Right forelimb (tissue), 1 donor: Measurements from ENCODE around the gene FCN2.
A peak's percentile ranks its signal among the peaks of the same experiment; 100 is the strongest.

Source experiments
- DNase-seq: peaks from one replicate; pipeline ENCODE4 v3.0.0-alpha.2; 2018

The FCN2 gene

DNA sequence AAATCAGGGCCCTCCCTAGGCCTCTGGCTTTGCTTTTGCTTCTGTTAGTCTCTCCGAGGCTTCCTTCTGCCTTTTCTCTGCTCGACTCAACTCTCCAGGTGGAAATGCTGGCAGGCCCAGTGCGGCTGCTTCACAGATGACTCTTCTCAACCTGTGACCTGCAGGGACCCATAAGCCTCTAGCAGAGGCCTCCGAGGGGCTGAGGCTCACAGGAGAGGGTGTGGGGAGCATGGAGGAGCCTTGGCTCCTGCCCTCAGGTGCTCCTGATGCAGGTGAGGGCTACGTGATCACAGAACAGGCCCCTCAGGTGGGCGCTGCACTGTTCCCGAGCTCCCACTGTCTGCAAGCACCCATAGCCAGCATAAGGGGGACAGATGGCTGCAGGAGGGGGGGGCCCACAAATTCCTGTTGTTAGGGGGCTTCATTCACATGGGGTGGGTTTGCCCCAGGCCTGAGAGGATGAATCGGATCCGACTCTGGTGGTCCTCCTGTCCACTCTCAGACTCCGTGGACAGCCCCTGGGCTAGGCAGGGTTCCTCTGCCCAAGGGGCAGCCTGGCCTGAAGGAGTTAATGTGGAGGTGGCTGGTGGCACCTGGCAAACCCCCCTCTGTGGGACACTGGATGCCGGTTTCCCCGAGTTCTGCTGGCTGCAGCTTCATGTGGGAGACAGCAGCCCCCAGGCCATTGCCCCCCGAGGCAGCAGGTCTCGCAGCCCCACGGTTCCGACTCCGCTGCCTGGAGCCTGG is 10.9 kb upstream of the FCN2 start:
- peak; percentile 19 for DNase-seq

DNA sequence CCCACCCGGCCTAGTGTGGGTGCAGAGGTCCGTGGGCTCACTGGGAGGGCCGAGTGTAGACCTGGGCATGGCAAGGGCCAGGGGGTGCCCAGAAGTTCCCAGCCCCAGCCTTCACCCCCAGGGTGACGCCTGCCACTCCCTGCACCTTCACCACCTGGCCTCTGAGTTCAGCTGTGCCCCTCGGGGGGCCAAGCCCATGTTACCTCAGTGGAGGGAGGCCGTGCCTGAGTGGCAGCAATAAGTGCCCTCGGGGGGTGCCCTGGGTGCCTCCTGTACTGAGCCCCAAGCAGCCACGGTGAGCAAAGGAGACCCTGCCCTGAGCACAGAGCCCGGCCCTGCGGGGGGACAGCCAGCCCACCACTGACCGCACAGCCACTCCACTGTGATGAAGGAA is 10.3 kb upstream of the FCN2 start:
- DNase-seq: peak; percentile 42

DNA sequence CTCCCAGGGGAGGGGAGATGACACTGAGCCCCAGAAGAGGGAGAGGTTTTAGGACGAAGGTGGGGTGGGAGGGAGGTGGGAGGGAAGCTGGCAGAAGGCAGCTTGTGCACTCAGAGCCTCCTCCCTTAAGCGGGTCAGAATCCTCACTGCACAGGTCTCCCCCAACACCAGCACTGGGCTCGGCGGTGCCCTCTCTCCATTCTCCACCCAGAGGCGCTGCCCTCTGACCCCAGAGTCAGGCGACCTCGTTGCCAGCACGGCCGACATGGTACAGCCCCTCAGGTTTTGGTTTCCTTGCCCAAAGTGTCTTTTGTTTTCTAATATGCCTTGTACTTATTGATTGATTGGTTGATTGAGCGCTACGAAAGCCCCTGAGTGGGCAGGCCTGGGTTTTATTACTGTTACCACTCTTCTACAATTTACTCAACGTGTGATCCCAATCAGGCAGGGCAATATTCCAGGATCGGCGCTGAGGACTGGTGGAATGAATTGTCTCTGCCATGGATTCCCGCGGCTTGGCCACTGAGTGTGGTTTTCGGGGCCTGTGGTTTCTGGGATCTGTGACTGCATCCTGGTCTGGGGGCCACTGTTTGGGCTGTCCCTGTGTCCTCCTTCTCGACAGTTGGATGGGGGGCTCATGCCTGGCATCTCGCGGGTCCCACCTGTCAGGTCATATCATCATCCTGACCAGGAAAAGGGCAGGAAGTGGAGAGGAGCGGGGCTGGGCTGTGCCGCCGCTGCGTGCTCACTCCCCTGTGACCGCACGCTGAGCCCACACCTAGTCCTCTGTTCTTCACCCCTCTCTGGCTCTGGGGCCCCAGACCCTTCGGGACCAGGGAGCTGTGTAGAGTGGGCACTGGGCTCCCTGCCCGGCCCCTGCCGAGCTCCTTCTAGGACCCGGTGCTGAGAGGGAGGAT is 9.6 kb upstream of the FCN2 start:
- peak; percentile 38 for DNase-seq

DNA sequence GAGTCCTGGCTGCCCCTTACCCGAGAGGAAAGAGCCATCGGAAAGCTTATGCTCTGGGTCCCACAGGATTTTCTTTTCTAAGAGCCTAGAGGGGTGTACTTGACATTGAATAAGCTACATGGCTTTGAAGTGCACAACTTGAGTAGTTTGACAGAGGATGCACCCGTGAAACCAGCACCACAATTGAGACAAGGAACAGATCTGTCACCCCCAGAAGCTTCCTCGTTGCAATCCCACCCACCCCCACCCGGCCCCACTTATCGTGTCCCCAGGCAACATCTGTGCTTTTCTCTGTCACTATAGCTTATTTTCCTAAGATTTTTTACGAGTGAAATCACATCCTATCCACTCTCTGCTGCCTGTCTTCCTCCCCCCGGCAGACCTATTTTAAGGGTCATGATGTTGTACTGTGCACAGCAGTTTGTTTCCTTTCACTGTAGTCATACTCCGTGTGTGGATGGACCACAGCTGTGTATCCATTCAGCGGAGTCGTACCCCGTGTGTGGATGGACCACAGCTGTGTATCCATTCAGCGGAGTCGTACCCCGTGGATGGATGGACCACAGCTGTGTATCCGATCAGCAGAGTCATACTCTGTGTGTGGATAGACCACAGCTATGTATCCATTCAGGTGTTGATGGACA is 8.8 kb upstream of the FCN2 start:
- DNase-seq: peak; percentile 24

DNA sequence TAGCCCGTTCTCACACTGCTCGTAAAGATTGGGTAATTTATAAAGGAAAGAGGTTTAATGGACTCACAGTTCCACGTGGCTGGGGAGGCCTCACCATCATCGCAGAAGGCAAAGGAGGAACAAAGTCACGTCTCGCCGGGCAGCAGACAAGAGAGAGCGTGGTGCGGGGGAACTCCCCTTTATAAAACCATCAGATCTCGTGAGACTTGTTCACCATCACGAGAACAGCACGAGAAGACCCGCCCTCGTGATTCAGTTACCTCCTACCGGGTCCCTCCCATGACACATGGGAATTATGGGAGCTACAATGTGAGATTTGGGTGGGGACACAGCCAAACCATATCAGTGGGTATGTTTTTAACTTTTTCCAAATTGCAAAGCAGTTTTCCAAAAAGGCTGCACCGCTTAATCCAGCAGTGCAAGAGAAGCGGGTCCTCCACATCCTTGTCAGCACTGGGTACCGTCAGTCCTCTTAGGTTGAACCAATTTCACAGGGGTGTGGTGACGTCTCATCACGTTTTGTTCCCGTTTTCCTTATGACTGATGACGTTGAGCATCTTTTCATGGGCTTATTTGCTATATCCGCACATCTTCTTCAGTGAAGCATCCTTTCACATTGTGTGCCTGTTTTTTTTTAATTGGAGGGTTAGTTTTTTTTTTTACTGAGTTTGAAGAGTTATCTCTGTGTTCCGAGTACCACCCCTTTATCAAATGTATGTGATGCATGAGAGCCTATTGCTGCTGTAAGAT is 8.0 kb upstream of the FCN2 start:
- no peak for DNase-seq

DNA sequence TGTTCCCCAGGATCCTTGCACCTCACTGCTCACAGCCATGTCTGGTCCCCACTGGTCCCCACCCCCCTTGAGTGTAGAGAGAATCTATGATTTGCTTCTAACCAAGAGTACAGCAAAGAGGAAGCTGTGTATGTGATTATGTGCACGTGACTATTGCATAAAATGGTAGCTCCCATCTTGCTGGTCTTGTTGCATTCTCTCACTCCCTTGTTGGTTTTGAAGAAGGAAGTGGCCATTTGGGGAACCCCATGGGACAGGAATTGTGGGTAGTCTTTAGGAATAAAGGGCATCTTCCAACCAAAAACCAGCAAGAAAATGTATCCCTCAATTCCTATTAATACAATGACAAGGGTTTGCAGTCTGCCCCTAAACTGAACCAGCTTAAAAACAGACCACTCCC is 5.2 kb upstream of the FCN2 start:
- DNase-seq: peak; percentile 23

DNA sequence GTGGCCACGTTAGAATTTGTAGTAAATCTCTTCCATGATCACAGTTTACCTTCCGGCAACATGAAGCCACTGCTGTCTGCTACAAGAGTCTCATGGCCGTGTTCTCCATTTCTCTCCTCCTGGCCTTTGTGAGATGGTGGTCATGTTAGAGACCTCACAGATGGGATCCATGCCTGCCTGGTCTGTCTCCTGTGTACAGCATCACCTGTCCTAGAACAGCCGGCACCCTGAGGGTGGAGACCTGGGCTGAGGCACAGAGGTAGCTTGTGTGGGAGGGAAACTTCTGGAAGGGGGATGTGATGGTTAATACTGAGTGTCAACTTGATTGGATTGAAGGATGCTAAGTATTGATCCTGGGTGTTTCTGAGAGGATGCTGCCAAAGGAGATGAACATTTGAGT is 3.1 kb upstream of the FCN2 start:
- peak; percentile 28 for DNase-seq

DNA sequence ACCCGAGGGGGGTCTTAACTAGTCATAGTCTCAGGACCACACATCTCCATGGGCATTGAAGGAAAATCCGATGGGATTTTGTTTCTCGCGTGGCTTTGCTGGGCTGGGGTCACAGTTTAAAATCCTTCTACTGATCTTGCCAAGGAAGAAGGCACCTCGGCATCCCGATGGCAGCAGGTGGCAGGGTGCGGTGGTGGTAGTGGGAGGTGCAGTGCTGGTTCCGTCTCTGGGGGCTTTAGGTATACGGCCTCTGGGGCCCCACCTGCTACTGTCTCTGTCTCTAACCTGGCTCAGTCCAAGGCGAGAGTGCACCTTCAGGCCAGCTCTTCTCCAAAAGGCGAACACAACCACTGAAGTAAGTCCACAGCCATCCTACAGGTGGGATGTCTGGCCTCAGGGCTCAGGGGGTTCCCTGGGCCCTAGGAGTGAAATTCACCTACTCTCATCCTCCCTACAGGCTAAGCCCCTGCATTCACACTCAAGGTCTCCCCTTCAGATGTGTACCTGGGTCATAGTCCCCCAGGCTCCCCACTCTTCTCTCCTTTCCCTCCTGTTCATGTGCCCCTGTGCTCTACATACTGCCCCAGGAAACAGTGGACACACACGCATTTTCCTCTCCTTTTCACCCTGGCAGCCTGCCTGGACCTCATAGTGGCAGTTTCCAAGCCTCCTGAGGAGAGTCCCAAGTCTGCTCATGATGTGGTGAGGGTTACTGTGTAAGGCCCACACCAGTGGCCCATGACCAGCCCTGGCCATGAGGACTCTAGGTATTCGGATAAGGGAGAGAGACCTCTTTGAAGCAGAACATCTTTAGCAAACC is 736 bp upstream of the FCN2 start:
- DNase-seq: no peak

DNA sequence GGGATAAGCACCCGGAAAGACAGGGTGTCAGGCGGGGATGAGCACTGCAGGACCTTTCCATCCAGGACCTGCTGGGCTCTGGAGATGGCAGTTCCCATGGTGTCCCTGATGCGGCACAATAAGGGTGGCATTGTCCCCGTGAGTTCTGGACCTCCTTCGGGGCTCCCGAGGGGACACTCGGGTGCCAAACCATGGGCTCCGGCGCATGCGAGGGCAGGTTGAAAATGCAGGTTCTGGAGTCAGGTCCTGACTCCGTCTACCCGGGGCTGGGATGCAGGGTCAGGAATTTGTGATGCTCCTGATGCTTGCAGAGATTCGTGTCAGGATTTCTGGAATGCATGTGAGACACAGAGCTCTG is 682 bp downstream of the FCN2 start:
- DNase-seq: peak; percentile 20

DNA sequence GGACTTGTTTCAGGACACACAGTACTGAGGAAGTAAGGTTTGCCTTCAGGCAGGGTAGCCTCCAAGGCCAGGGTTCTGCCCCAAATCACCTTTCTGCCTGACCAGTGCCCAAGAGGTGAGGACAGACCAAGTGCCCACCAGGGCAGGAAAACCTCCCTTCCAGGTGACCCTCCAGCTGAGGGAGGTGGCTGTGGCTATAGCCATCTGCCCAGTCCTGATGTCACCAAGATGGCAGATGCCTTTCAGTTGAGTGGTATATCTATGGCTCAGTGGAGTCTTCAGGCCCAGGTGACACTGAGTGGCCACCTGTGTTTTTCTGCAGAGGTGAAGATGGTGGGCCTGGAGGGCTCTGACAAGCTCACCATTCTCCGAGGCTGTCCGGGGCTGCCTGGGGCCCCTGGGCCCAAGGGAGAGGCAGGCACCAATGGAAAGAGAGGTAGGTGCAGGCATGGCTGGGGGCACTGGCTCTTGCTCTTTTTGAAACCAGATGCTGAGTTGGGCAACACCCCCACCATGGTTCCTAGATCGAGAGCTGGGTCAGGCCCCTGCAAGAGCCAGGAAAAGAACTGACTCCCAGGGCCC is 1.7 kb downstream of the FCN2 start:
- peak; percentile 5 for DNase-seq

DNA sequence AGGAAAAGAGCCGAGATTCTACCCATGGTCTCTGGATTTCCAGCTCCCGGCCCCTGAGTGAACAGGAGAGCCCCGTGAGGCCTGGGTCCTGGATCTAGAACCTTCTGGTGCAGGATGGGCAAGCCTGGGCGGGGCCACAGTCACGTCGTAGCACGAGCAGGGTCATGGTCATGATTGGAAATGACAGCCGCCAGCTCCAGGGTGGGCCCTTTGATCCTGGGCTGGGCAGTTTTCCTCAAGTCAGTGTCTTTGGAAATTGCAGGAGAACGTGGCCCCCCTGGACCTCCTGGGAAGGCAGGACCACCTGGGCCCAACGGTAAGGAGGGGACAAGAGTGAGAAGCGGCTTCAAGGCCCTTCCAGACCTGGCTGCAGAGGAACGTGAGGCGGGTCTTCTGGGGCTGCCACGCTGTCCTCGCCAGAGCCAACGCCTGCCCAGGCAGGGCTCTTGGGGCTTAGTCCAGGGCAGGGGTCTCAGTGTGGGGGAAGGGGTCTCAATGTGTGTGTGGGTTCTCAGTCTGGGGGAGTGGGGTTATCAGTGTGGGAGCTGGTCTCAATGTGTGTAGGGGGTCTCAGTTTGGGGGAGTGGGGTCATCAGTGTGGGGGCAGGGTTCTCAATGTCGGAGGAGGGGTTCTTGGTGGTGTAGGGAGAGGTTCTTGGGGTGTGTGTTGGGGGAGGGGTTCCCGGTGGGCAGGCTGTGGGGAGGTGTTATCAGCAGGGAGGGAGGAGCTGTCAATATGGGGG is 2.6 kb downstream of the FCN2 start:
- DNase-seq: peak; percentile 30

DNA sequence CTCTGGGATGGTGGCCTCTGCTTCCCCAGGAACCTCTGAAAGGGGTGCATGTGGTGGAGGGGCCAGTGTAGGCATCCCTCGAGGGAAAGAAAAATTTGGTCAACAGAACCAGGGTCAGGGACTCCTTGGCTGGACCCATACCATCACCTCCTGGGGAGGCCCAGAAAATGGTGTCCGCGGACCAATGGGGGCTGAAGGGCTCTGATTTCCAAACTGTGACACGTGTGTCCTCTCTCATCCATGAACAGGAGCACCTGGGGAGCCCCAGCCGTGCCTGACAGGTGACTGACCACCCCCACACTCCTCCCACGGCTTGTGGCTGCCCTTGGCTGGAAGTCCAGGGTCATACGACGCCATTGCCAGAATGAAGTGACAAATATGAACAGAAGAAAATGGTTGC is 3.9 kb downstream of the FCN2 start:
- peak; percentile 33 for DNase-seq

DNA sequence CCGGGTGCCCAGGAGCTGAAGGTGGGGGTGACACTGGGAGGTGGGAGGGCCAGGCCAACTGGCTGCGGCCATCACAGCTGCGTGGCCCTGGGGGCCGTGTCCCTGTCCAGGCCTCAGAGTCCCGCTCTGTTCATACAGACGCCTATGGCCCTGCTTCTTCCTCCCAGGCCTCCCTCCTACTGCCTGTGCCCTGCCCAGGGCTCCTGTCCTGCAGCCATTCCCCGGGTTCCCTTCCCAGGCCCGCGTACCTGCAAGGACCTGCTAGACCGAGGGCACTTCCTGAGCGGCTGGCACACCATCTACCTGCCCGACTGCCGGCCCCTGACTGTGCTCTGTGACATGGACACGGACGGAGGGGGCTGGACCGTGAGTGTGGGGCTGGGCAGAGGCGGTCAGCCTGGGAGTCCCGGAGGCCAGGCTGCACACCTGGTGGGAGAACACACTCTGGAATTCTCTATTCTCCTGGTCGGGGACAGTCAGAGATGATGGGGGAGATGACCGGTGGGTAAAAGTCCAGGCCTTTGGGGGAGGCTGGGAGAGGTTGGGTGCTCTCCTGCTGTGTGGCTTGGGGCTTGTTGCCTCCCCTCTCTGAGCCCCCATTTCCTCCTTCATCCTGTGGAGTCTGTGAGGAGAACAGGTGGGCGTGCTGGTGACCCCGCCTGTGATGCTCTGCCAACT is 4.5 kb downstream of the FCN2 start:
- DNase-seq: peak; percentile 34

DNA sequence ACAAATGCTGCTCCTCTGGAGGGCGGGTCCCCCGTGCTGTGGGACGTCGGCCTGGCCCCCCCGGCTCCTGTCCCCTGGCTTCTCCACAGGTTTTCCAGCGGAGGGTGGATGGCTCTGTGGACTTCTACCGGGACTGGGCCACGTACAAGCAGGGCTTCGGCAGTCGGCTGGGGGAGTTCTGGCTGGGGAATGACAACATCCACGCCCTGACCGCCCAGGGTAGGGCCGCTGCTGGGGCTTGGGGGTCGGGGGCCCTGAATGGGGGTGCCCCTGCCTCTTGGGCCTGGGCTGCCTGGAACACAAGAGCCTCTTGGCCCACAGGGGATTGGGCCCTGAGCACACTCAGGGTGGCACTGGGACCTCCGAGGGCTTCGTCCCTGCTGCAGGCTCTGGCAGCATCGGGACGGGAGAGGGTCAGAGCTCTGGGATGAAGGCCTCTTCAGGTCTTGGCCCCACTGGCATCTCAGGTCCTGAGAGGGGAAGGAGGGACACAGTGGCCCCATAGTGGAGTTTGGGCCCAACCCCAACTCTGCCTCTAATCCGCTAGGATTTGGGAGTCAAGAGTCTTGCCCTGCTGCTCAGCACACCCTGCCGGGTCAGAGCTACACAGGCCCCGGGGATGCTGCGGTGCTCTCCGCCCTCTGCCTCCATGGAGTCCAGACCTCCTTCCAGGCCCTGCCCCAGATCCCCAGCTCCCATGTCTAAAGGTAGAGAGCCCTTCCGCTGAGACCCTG is 5.2 kb downstream of the FCN2 start:
- peak; percentile 34 for DNase-seq

DNA sequence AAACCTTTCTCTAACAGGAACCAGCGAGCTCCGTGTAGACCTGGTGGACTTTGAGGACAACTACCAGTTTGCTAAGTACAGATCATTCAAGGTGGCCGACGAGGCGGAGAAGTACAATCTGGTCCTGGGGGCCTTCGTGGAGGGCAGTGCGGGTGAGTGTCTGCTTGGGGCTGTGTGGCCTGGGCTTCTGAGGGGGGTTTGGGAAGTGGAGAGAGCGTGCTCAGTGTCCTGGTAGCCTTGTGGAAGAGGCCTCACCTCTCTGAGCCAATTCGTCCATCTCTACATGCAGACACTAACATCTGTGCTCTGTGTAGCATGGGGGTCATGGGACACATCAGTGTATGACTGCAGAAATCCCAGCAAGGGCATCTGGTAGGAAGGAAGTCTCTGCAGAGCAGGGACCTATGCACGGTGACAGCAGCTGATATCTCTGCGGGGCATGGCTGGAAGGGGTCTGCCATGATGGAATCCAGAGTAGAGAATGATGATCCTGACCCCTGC is 5.9 kb downstream of the FCN2 start:
- peak; percentile 25 for DNase-seq

DNA sequence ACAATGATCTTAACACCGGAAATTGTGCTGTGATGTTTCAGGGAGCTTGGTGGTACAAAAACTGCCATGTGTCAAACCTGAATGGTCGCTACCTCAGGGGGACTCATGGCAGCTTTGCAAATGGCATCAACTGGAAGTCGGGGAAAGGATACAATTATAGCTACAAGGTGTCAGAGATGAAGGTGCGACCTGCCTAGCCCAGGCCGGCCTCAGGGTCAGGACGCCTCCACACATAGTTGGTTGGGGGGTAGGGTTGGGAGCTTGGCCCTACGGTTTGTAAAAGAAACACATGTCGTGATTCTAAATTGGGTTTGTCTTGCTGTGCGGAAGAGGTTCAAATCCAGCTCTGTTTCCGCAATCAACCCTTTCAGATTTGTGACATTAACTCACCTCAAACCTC is 6.6 kb downstream of the FCN2 start:
- no peak for DNase-seq

DNA sequence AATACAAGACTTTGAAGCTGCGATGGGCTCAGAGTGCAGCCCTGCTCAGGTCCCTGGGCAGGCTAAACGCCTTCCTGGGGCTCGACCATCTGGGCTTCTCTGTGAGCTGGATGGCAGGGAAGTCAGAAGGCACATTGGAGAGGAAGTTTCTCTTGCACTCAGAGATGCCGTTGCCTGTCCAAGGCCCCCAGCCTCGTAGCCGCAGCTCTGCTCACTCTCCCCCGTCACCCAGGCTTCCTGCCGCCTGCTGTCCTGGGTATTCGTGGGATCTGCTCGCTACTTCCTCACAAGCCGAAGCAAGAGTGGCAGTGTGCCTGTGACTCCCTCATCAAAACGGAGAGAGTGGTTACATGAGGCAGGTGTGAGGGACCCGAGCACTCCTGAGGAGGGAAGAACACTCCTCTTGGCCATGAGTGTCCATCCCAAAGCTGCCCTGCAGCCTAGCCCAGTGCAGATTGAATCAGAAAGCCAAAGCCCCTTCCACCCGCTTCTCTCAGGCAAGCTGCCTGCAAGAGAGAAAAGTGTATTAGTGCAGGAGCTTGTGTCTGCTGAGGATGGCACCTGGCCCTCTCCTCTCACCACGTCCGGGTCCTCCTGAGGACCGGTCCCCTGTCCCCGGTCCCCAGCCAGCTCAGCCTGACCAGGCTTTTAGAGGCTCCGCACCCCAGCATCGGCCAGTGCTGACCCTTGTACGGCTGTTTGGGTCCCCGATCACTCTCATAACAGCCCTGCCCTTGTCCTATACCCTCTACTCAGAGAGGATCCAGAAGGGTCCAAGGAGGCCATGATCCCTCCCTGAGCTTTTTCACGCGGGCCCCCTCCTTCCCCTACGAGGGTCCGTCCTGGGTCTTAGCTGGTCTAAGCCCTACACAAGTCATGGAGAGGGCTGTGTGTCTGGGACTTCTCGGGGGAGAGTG is 7.3 kb downstream of the FCN2 start:
- peak; percentile 39 for DNase-seq

DNA sequence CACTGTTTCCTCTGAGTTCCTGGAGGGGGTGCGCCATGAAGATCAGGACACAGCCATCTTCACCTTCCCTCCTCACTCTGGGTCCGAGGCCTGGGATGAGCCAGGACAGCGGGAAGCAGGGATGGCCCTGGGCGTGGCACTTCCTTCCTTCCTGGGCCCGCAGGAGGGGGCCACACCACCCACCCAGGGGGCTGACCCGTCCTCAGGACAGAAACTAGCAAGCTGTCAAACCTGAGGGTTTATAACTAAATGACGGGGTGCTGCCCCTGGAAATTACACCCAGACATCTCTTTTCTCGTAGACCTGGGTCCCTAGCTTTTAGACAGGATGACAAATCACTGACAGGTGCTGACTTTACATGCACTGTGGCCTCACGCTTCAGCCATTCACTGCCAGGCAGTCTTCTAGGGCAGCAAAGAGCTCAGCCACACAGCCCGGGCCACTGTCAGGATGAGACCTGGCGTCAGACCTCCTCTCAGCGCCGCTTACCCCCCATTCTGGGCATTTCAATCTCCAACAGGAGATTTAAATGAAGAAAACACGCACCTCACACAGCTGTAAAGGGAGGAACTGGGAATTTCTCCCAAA is 8.1 kb downstream of the FCN2 start:
- peak; percentile 36 for DNase-seq
